Activated T-cell treated with anti-CD3 and anti-CD28 coated beads for 24 hours (primary cell): Measurements from ENCODE around the gene NCS1.
"Not testable (repeated sequence)": the region's sequence is repeated elsewhere in the genome, so short reads cannot be mapped to it uniquely, and the experiment has no call there.

Experiments
- DNase-seq: peaks from one replicate; pipeline ENCODE4 v3.0.0-alpha.2; 2020; ENCODE audit warnings: low read depth

NCS1 gene

GRCh38 chr9:130237763-130238524 lies 65.7 kb downstream of the NCS1 start:
- no peak for DNase-seq

GRCh38 chr9:130239363-130239695 lies 67.1 kb downstream of the NCS1 start:
- no peak for DNase-seq

GRCh38 chr9:130239741-130240241 lies 67.6 kb downstream of the NCS1 start:
- DNase-seq = peak; percentile 49

GRCh38 chr9:130240410-130241197 lies 68.4 kb downstream of the NCS1 start:
- DNase-seq = no peak

GRCh38 chr9:130241198-130241535 lies 69.0 kb downstream of the NCS1 start:
- no peak for DNase-seq

GRCh38 chr9:130242270-130243014 lies 70.2 kb downstream of the NCS1 start:
- no peak for DNase-seq

GRCh38 chr9:130243015-130243881 lies 71.0 kb downstream of the NCS1 start:
- DNase-seq = peak; percentile 78

GRCh38 chr9:130243882-130244170 lies 71.6 kb downstream of the NCS1 start:
- no peak for DNase-seq

- DNase-seq = no peak
Measured at GRCh38 chr9:130244548-130245165, 72.5 kb downstream of the NCS1 start.

- DNase-seq = no peak
Measured at GRCh38 chr9:130245474-130245873, 73.3 kb downstream of the NCS1 start.

GRCh38 chr9:130246126-130246525 lies 73.9 kb downstream of the NCS1 start:
- DNase-seq = no peak

GRCh38 chr9:130254747-130255630 lies 82.8 kb downstream of the NCS1 start:
- DNase-seq = no peak

GRCh38 chr9:130255631-130256134 lies 83.5 kb downstream of the NCS1 start:
- DNase-seq = no peak

GRCh38 chr9:130256644-130257043 lies 84.4 kb downstream of the NCS1 start:
- no peak for DNase-seq

GRCh38 chr9:130258137-130258536 lies 85.9 kb downstream of the NCS1 start:
- not testable (repeated sequence) for DNase-seq

- DNase-seq = no peak
Measured at GRCh38 chr9:130259044-130259443, 86.8 kb downstream of the NCS1 start.

- DNase-seq = no peak
Measured at GRCh38 chr9:130260816-130261765, 88.9 kb downstream of the NCS1 start.

GRCh38 chr9:130262061-130262745 lies 90.0 kb downstream of the NCS1 start:
- DNase-seq = no peak

GRCh38 chr9:130262771-130263170 lies 90.6 kb downstream of the NCS1 start:
- DNase-seq = no peak
